ENCODE measurements around the gene ITK. TPM values are rescaled to one million over a fixed set of nuclear protein-coding genes. Genes with fewer than 3 reads are reported as not detected.

Gene ITK
- polyA plus RNA-seq, 1 donor: 1.5 TPM

DNA sequence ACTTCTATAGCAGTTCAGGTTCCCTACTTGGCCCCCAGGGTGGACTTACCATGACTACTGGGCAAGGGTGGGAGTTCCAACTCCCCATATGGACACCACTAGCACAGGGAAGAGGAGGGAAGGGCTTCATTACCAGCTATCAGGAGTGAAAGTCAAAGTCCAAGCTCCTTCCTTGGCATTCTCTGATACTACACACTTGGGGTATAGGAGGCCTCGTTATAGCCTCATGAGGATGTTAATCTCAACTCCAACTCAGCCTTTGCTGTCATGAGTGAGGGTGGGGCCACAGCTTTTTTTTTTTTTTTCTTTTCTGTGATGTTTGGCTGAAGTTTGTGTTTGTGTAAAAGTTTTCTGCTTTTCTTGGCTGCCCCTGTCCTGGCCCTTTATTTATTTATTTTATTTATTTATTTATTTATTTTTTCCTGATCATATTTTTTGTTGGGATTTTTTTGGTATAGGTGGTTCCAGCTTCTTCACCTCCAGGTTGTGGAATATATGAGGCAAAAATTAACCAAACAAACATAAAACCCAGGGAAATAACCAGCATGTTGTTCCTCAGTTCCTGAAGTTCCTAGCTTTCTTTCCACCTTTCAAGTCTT is 23.2 kb upstream of the ITK start:
- no peaks in the 10 kb centered on the region for H3K9me3 ChIP-seq (ENCODE audit: control insufficient read depth, low read depth, low read length)
- peak; percentile 70 to 85 for DNase-seq
- no peaks in the 10 kb centered on the region for H3K36me3 ChIP-seq (ENCODE audit: control insufficient read depth, insufficient read depth, low read length)
- H3K27me3 ChIP-seq (ENCODE audit: control insufficient read depth, insufficient read depth, low read length): no peaks in the 10 kb centered on the region
- H3K4me1 ChIP-seq (ENCODE audit: control insufficient read depth, insufficient read depth, low read length): peaks cover 3% of the 10 kb centered on the region
- no peak overlapping the region for H3K27ac ChIP-seq (ENCODE audit: low read length)
- WGBS (ENCODE audit: insufficient coverage, low lambda C conversion rate): 60% methylated on average over 1 of the region's 1 CpG
- H3K4me3 ChIP-seq (ENCODE audit: low read length): no peak overlapping the region

DNA sequence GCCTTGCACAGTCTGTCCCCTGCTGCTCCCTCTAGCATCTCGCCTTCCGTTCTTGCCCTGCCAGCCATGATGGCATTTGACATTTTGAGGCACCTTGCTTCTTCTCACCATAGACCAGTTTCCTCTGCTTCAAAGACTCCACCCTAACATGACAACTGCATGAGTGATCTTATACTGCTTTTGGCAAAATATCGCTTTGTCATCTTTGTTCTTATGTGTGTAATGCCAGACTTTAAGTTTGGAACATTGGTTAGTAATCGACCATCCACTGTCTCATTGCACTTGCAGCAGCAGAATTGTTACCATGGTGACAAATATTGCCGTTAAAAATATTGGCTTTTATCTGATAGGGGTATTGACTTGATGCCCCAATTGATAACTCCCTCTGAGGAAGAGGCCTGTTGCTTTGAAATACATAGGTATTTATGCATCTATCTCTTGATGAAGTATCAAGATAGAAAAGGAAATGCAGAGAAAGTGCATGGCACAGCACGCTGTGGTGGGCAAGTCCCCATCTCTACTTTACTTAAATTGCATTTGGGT is 21.4 kb upstream of the ITK start:
- 100% methylated on average over 1 of the region's 6 CpGs for WGBS (ENCODE audit: insufficient coverage, low lambda C conversion rate)
- DNase-seq: no peak

DNA sequence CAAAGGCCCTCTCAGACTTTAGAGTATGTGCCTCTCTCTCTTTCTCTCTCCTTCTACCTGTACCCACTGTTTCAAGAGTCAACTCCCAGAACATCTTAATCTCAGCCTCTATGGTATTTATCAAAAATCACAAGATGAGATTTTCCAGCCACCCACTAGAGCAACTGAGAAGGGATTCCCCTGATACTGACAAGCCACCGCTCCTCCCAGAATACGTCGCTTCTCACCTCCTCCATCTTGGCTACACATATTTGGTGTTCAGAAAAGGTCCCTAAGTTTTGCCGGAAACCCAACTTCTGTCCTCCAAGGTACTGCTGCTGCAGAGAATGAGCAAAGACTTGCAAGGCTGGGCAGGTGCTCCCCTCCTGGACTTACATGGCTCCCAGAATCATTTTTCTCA is 20.6 kb upstream of the ITK start:
- no peak for DNase-seq
- H3K9me3 ChIP-seq (ENCODE audit: control insufficient read depth, low read depth, low read length): no peaks in the 10 kb centered on the region
- H3K27ac ChIP-seq (ENCODE audit: low read length): no peak overlapping the region
- no peaks in the 10 kb centered on the region for H3K36me3 ChIP-seq (ENCODE audit: control insufficient read depth, insufficient read depth, low read length)
- 100% methylated on average over 1 of the region's 4 CpGs for WGBS (ENCODE audit: insufficient coverage, low lambda C conversion rate)
- no peak overlapping the region for H3K4me3 ChIP-seq (ENCODE audit: low read length)
- peaks cover 3% of the 10 kb centered on the region for H3K4me1 ChIP-seq (ENCODE audit: control insufficient read depth, insufficient read depth, low read length)
- no peaks in the 10 kb centered on the region for H3K27me3 ChIP-seq (ENCODE audit: control insufficient read depth, insufficient read depth, low read length)

More for the DNA sequence above, 21.4 kb upstream of the ITK start:
- Histone ChIP-seq H3K9me3 (ENCODE audit: control insufficient read depth, low read depth, low read length) (no peaks in the 10 kb centered on the region), H3K27me3 (ENCODE audit: control insufficient read depth, insufficient read depth, low read length) (no peaks in the 10 kb centered on the region), H3K36me3 (ENCODE audit: control insufficient read depth, insufficient read depth, low read length) (no peaks in the 10 kb centered on the region), H3K4me3 (ENCODE audit: low read length) (no peak overlapping the region), H3K27ac (ENCODE audit: low read length) (no peak overlapping the region), H3K4me1 (ENCODE audit: control insufficient read depth, insufficient read depth, low read length) (peaks cover 3% of the 10 kb centered on the region)

DNA sequence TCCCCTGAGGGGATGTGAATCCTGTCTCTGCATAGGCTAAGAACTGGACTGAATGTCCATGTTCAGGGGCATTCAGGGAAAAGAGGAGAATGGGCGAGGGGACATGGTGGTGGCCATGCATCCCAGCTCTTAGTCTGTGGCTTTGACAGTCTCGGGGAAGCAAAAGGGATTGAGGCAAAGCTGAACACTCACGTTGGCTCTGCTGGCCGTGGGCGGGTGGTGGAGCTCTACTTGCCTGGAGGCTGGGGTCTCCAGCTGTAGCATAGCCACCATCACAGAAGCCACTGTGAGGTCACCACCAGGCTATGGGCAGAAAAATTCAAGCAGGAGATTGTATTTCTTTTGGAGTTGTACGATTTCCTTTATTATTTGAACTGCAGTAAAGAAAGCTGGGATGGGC is 18.6 kb upstream of the ITK start:
- Histone ChIP-seq H3K36me3 (ENCODE audit: control insufficient read depth, insufficient read depth, low read length) (no peaks in the 10 kb centered on the region), H3K4me1 (ENCODE audit: control insufficient read depth, insufficient read depth, low read length) (peaks cover 3% of the 10 kb centered on the region), H3K4me3 (ENCODE audit: low read length) (no peak overlapping the region), H3K9me3 (ENCODE audit: control insufficient read depth, low read depth, low read length) (no peaks in the 10 kb centered on the region), H3K27me3 (ENCODE audit: control insufficient read depth, insufficient read depth, low read length) (no peaks in the 10 kb centered on the region), H3K27ac (ENCODE audit: low read length) (no peak overlapping the region)
- no peak for DNase-seq
- no CpG with 5 or more reads among the region's 6 CpGs for WGBS (ENCODE audit: insufficient coverage, low lambda C conversion rate)

DNA sequence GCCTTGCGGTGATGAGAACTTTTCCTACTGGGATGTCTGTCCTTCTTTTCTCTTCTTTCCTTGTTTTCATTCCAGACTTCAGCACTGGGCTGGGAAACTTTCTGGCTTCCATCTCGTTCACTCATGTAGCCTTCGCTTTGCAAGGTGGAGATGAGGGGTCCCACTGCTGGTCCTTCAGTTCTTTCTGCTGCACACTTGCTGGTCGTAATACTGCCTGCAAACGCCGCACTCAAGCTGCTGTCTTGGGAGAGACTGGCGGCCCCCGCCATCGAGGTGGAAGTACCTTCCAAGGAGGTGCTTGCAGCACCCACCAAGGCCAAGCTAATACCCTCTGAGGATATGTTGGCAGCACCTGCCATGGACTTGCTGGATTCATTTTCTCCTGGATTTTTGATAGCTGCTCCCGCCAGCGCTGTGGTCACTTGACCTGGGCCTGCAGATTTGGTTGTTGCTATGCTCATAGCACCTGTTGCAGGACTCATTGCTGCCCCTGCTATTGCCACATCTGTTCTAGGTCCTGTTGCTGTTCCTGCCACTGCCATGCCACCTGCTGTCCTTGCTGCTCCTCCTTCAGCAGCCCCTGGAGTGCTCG is 17.6 kb upstream of the ITK start:
- Histone ChIP-seq H3K4me1 (ENCODE audit: control insufficient read depth, insufficient read depth, low read length) (no peaks in the 10 kb centered on the region), H3K36me3 (ENCODE audit: control insufficient read depth, insufficient read depth, low read length) (no peaks in the 10 kb centered on the region), H3K9me3 (ENCODE audit: control insufficient read depth, low read depth, low read length) (no peaks in the 10 kb centered on the region), H3K27ac (ENCODE audit: low read length) (no peak overlapping the region), H3K4me3 (ENCODE audit: low read length) (no peak overlapping the region), H3K27me3 (ENCODE audit: control insufficient read depth, insufficient read depth, low read length) (no peaks in the 10 kb centered on the region)
- no peak for DNase-seq
- WGBS (ENCODE audit: insufficient coverage, low lambda C conversion rate): 100% methylated on average over 1 of the region's 12 CpGs

DNA sequence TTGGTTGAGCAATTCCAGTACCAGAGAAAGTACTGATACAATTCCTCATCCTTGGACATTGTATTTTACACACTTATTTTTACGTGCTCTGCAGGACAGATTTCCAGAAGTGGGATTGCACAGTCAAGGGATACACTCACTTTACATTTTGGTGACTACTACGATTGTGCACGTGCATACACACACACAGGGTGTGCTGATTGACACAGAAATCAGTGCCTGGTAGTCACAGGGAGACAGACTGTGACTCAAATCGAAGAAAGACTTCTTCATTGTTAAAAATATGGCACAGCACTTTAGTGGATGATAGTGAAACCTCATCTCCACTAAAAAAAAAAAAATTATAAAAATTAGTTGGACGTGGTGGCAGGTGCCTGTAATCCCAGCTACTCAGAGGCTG is 16.1 kb upstream of the ITK start:
- H3K36me3 ChIP-seq (ENCODE audit: control insufficient read depth, insufficient read depth, low read length): no peaks in the 10 kb centered on the region
- no peak for DNase-seq
- WGBS (ENCODE audit: insufficient coverage, low lambda C conversion rate): 83% methylated on average over 2 of the region's 5 CpGs
- H3K27ac ChIP-seq (ENCODE audit: low read length): no peak overlapping the region
- no peak overlapping the region for H3K4me3 ChIP-seq (ENCODE audit: low read length)
- no peaks in the 10 kb centered on the region for H3K9me3 ChIP-seq (ENCODE audit: control insufficient read depth, low read depth, low read length)
- H3K27me3 ChIP-seq (ENCODE audit: control insufficient read depth, insufficient read depth, low read length): no peaks in the 10 kb centered on the region
- no peaks in the 10 kb centered on the region for H3K4me1 ChIP-seq (ENCODE audit: control insufficient read depth, insufficient read depth, low read length)

DNA sequence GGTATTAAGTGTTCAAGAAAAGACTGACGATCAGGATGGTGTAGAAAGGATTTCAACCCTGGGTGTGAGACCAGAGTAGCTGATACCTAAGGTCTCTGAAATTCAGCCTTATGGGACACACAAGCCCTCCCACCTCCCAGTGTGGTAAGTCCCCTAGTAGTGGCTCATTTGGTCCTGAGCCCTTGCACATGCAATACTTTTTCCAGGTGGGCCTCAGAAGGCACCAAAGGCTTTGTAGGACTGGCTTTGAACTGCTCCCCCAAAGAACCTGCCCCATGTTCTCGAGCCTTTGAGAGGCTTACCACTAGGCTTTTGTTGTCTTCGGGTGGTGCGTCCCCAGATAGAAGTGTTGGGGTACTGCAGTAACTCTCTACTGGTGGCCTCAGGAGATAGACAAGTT is 15.4 kb upstream of the ITK start:
- no peaks in the 10 kb centered on the region for H3K36me3 ChIP-seq (ENCODE audit: control insufficient read depth, insufficient read depth, low read length)
- no CpG with 5 or more reads among the region's 4 CpGs for WGBS (ENCODE audit: insufficient coverage, low lambda C conversion rate)
- no peaks in the 10 kb centered on the region for H3K27me3 ChIP-seq (ENCODE audit: control insufficient read depth, insufficient read depth, low read length)
- H3K4me3 ChIP-seq (ENCODE audit: low read length): no peak overlapping the region
- no peak for DNase-seq
- no peak overlapping the region for H3K27ac ChIP-seq (ENCODE audit: low read length)
- H3K9me3 ChIP-seq (ENCODE audit: control insufficient read depth, low read depth, low read length): no peaks in the 10 kb centered on the region
- no peaks in the 10 kb centered on the region for H3K4me1 ChIP-seq (ENCODE audit: control insufficient read depth, insufficient read depth, low read length)

DNA sequence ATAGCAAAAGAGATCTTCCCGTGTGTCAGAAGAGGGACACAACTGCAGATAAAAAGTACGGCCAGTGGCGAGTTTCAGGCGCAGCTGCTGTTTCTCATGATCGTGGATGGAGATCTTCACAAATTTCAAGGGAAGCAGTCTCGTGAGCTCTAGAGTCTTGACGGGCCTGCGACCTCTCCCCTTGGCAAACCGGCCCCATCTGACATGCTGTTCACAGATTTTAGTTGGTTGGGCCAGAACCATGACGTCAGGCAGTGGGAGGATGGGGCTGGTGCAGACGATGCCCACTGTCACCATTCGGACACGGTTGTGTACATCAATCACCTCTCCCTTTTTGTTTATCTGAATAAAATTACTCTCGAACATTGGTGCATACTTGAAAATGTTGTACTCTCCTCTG is 15.0 kb upstream of the ITK start:
- no peaks in the 10 kb centered on the region for H3K27me3 ChIP-seq (ENCODE audit: control insufficient read depth, insufficient read depth, low read length)
- no peaks in the 10 kb centered on the region for H3K9me3 ChIP-seq (ENCODE audit: control insufficient read depth, low read depth, low read length)
- H3K36me3 ChIP-seq (ENCODE audit: control insufficient read depth, insufficient read depth, low read length): no peaks in the 10 kb centered on the region
- H3K27ac ChIP-seq (ENCODE audit: low read length): no peak overlapping the region
- no peak overlapping the region for H3K4me3 ChIP-seq (ENCODE audit: low read length)
- no peak for DNase-seq
- no peaks in the 10 kb centered on the region for H3K4me1 ChIP-seq (ENCODE audit: control insufficient read depth, insufficient read depth, low read length)
- WGBS (ENCODE audit: insufficient coverage, low lambda C conversion rate): 83% methylated on average over 1 of the region's 14 CpGs

DNA sequence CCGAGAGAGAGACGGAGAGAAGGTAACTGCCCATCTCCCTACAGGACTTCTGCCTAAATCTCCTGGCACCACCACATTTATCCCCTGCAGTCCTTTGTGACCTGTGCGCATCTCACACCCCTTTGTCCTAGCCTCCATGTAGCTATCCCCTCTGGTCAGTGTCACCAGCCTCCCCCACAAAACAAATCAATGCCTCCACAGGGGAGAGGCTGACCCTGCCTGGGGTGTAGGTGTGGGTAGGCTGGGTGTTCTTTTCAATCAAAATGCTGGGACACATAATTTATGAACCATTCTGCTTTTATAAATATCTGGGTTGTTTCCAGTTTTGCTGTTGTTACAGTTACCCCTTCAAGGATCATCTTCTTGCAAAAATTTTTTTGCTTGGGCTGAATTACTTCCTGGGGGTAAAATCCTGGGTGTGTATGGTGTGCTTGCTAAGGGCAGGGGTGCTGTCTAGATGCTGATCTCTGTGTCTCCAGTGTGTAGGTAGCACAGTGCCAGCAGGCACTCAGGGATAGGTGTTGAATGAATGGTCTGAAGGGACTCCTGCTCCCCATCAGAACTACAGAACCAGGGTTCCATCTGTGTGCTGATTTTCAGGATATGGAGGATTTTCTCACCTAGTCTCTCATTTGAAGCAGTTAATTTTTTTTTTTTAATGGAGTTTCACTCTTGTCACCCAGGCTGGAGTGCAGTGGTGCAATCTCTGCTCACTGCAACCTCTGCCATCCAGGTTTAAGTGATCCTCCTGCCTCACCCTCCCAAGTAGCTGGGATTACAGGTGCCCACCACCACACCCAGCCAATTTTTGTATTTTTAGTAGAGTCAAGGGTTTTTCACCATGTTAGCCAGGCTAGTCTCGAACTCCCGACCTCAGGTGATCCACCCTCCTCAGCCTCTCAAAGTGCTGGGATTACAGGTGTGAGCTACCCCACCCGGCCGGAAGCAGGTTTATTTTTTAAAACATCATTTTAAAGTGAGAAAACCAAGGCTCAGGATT is 14.1 kb upstream of the ITK start, which contains the start of gene GARIN3:
GARIN3 (minus strand) TSS at position 51 of the 1,000 bp plus-strand sequence. CDS start 96 bp downstream, outside the sequence.
- Histone ChIP-seq H3K27ac (ENCODE audit: low read length) (no peak within 1 kb of the TSS), H3K4me1 (ENCODE audit: control insufficient read depth, insufficient read depth, low read length) (no peaks in the 10 kb centered on the region), H3K27me3 (ENCODE audit: control insufficient read depth, insufficient read depth, low read length) (no peaks in the 10 kb centered on the region), H3K9me3 (ENCODE audit: control insufficient read depth, low read depth, low read length) (no peaks in the 10 kb centered on the region), H3K36me3 (ENCODE audit: control insufficient read depth, insufficient read depth, low read length) (no peaks in the 10 kb centered on the region), H3K4me3 (ENCODE audit: low read length) (no peak within 1 kb of the TSS)
- WGBS (ENCODE audit: insufficient coverage, low lambda C conversion rate): no CpG with 5 or more reads among the region's 7 CpGs
- DNase-seq: no peak

DNA sequence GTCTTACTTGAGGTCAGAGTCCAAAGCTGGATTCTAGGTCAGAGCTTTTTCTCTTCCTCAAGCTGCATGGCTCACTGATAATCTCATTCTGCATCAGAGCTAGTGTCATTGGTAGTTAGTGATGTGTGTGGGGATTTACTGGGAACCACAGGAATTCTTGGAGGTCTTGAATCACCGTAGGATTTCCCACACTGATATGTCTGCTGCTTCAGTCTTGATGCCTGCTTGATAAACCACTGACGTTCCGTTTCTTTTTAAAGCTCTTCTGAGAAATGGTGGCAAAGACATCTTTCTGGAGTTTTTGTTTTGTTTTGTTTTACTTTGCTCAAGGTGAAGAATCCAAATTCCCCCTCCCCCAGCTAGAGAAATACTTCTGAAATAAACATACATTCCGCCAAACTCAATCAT is 13.4 kb upstream of the ITK start:
- Histone ChIP-seq H3K4me3 (ENCODE audit: low read length) (no peak overlapping the region), H3K27ac (ENCODE audit: low read length) (no peak overlapping the region), H3K36me3 (ENCODE audit: control insufficient read depth, insufficient read depth, low read length) (no peaks in the 10 kb centered on the region), H3K27me3 (ENCODE audit: control insufficient read depth, insufficient read depth, low read length) (no peaks in the 10 kb centered on the region), H3K4me1 (ENCODE audit: control insufficient read depth, insufficient read depth, low read length) (no peaks in the 10 kb centered on the region), H3K9me3 (ENCODE audit: control insufficient read depth, low read depth, low read length) (no peaks in the 10 kb centered on the region)
- no CpG with 5 or more reads among the region's 4 CpGs for WGBS (ENCODE audit: insufficient coverage, low lambda C conversion rate)
- no peak for DNase-seq
